HS-27A (cell line): Measurements from ENCODE around the gene C1orf21.

Source experiments
- DNase-seq: peaks from one replicate; pipeline ENCODE4 v3.0.0-alpha.2; 2012; ENCODE audit warnings: low read depth, missing footprints

The C1orf21 gene

DNA sequence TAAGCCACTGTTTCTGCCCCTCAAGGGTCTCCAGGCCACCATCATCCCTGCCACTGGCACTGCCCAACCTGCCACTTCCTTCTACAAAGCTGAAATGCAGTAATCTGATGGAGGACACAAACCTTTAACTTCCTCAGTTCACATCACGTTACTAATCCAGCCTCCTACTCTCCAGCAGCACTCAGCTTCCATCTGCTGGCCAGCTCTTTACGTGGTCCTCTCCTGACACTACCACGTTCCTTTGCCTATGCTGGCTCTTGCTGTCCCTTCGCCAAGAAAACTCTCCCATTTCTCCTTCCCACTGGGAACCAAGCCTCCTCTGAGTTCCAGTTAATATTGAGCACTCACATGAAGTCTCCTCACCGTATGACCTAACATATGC is 243.8 kb downstream of the C1orf21 start:
- no peak for DNase-seq

GRCh38 chr1:184632415-184633175 is 245.8 kb downstream of the C1orf21 start:
- no peak for DNase-seq

GRCh38 chr1:184633785-184634184 is 247.0 kb downstream of the C1orf21 start:
- no peak for DNase-seq

DNA sequence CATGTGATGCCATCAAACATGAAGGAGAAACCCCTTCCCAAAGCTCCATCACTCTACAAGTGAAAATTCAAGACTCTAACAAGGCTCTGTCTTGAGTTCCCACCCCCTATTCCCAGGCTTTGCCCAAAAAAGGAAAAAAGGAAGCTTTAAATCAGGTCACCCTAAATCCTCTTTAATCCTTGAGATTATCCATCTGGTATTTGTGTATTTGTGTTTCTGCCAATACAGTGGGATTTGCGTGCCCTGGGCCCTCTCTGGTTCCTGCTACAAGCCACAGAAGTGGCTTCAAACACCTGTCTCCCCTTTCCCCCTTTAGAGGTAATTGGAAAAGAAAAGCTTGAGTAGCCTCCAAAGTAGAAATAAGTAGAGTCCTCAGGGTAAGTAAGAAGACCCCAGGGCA is 247.5 kb downstream of the C1orf21 start:
- no peak for DNase-seq

DNA sequence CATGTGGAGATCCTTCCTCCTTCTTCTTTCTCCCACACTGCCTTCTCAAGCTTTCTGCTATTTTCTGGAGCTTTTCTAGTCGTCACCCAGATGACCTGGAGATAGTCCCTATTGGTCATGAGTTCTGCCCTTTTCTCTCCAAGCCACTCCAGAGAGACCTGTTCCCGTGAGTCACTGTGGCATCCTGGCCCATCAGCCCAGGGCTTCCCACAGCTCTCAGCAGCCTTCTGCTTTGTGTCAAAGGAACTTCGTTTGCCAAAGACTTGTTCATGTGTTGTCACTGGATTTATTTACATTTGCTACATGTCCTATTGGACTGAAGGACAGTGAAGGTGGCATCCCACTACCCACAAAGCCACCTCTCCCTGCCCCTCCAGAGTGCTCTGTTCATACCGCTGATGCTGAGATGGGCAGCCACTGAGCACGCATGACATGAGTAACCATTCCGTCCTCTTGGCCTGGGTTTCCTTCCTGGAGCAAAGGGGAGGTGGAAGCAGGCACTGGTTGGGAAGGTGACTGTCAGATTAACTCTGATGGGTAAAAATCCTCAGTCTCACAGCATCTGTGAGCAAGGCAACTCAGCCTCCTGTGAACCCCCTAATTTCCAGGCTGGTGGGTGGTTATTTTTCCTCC is 248.6 kb downstream of the C1orf21 start:
- DNase-seq = no peak

GRCh38 chr1:184635980-184636431 is 249.2 kb downstream of the C1orf21 start:
- no peak for DNase-seq

- no peak for DNase-seq
These were observed 250.9 kb downstream of the C1orf21 start for GRCh38 chr1:184637664-184638240.

DNA sequence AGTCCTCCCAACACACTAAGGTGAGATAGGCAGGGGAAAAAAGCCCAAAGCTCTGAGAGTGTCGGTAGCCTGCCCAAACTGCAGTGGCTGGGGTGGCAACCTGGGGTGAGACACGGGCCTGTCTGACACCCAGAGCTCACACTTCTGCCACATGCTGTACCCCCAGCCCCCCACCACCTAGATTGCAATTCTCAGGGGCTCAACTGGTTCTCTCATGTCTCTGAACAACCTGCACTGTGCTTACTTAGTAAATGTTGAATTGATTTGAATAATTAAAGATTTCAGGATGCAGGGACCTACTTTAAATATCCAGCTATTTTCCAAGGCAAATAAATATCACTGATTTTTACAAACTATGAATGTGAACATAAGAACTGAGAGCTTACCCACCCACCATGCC is 252.4 kb downstream of the C1orf21 start:
- DNase-seq = no peak

DNA sequence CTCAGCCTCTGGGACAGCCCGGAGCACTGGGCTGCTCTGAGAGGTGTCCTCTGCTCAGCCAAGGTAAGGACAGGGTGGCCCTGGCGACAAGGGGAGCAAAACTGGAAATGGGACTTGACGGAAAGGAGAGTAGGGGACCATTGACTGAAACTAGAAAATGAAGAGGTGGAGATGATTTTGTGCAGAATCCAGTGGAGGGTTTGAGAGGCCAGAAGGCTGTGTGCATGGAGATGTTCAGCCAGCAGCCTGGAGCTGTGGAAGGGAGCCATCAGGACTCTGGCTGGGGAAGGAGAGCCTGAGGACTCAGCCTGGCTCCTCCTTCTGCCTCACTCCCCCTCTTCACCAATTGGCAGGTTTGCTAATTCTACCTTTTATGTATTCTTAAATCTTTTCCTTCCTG is 253.7 kb downstream of the C1orf21 start:
- DNase-seq = no peak

- no peak for DNase-seq
These were observed 255.1 kb downstream of the C1orf21 start for GRCh38 chr1:184641894-184642293.

- no peak for DNase-seq
These were observed 256.8 kb downstream of the C1orf21 start for GRCh38 chr1:184643661-184644060.

GRCh38 chr1:184644771-184645170 is 257.9 kb downstream of the C1orf21 start:
- DNase-seq = no peak

- DNase-seq = no peak
These were observed 259.4 kb downstream of the C1orf21 start for GRCh38 chr1:184646178-184646701.

DNA sequence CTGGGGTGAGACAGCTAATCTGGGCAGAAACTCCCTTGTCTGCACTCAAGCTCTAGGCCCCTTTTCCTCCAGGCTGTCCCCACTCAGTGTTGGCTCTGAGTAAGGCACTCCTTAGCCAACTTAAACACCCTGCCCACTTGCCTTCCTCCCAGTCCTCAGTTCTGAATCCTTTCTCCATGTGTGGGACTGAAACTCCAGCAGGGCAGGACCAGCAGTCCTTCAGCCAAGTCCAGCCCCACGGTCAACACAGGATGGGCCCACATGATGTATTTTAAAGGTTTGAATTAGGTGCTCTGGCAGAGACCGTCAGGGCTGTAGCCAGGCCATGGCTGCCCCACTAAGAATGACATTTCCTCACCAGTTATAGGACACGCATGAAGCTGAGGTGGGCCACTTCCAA is 260.0 kb downstream of the C1orf21 start:
- DNase-seq = no peak

- no peak for DNase-seq
These were observed 260.6 kb downstream of the C1orf21 start for GRCh38 chr1:184647471-184647870.

- no peak for DNase-seq
These were observed 261.5 kb downstream of the C1orf21 start for GRCh38 chr1:184648160-184648855.

DNA sequence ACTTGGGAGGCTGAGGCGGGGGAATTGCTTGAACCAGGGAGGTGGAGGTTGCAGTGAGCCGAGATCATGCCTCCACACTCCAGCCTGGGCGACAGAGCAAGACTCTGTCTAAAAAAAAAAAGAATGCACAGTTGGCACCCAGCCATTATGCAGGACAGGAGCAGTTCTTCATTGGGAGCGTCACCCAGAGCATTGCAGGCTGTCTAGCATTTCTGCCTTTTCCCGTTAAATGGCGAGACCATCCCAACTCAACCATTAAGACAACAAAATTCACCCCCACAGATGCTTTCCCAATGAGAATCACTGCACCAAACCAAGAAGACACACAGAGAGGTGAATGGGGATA is 262.0 kb downstream of the C1orf21 start:
- DNase-seq = no peak

DNA sequence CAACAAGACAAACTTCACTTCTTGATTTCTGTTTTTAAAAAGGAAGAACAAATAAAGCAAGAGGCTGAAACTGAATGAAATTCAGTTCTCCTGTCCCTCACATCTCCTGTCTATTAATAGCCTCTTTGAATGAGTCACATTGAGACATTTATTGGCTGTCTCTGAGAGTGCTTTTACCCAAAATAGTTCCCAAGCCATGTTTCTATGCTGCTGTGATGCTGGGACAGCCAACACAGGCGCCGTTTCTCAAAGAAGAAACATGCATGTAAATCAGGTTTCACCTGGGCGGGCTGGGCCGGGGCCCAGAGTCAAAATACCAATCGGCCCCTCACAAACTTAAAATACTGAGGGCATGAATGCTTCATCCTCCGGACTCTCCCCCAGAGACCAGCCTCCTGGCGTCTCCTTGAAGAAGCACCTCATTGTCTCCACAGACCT is 262.6 kb downstream of the C1orf21 start:
- no peak for DNase-seq

DNA sequence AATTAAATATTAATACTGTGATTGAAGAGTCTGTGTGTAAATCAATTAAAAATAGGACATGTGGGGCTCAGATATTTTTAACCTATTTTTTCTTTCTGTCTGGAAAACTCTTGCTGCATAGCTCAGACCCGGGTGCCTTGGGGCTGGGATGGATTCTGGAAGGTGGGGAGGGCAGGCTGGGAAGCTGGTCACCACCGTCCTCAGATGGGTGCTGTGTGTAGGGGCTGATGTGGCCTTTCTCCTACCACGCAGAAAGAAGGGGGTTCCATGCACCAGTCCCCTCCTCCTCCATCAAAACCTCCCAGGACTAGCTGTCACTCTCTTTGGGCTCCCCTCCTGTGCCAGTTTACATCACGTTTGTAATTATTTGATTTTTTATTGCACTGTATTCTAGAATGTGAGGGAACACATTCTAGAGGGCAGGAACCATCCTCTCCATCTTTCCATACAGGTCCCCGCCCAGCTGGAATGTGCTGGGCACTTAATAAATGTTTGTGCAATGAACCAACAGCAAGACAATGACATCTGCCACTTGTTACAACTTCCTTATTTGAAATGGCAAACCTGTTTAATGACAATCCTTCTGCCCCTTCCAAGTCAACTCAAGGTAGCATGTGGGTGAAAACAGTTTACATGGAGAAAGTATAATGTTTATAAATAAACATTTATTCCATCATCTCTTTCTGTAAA is 263.5 kb downstream of the C1orf21 start:
- DNase-seq = no peak

DNA sequence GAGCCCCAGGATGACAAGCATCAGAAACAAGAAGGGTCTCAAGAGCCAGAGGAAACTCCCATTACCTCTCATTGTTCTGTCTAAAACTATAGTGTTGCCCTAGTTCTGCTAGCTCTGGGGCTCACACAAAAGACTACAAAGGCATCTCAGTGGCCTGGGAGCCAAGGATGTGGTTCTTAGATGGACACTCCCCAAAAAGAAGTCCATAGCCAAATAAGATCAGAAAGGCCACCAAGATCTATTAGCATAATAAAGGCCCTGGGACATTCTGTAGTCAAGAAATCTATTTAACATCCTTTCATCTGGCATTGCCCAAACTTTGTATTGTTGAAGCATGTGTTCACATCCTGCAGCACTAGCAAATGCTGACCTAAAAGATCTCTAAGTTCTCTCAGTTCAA is 268.4 kb downstream of the C1orf21 start:
- no peak for DNase-seq

GRCh38 chr1:184656221-184656620 is 269.4 kb downstream of the C1orf21 start:
- DNase-seq = no peak

DNA sequence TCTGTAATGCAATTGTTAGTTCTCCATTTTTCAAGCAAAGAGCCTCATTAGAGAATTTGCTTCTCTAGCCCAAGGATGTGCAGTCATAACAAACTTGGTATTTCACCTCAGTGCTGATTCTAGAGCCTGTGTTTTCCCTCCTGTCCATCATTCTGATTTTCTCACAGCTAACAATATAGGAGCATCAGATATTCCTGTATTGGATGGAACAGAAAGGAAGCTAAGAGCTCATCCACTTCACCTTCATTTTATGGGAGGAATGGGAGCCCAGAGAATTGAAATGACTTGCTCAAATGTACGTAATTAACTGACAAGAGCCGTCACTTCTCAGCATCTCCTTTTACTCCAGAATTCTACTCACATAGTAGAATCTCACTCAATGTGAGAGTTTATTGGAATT is 271.2 kb downstream of the C1orf21 start:
- no peak for DNase-seq
